HepG2 (cell line): Measurements from ENCODE around the gene ABCB8. TPM values are rescaled to one million over a fixed set of nuclear protein-coding genes. Genes with fewer than 3 reads are reported as not detected.

ENCODE experiments used
- CSRNP2 ChIP-seq: sonication (generic); formaldehyde crosslinking; conservative IDR thresholded peaks from 2 replicates; pipeline ENCODE4 v1.8.0; 2022; ENCODE audit warnings: low read depth, missing genetic modification reagents
- HHEX ChIP-seq: IDR thresholded peaks from 2 replicates; pipeline ENCODE4 v1.6.1; 2016; ENCODE audit warnings: control low read depth
- LRRFIP1 ChIP-seq: sonication (generic); formaldehyde crosslinking; conservative IDR thresholded peaks from 2 replicates; pipeline ENCODE4 v1.4.0; 2020; ENCODE audit warnings: missing genetic modification reagents
- MXD4 ChIP-seq: IDR thresholded peaks from 2 replicates; pipeline ENCODE4 v1.6.1; 2016; ENCODE audit warnings: mild to moderate bottlenecking, missing biosample characterization, missing genetic modification reagents
- MXI1 ChIP-seq: IDR thresholded peaks from 3 replicates; pipeline ENCODE4 v1.6.1; 2012; ENCODE audit warnings: low read depth, low read length, inconsistent platforms, borderline replicate concordance
- MYNN ChIP-seq: sonication (generic); formaldehyde crosslinking; IDR thresholded peaks from 2 replicates; pipeline ENCODE4 v1.4.0; 2020; ENCODE audit warnings: mild to moderate bottlenecking, low read depth, missing genetic modification reagents
- POLR2AphosphoS2 ChIP-seq: IDR thresholded peaks from 2 replicates; pipeline ENCODE4 v1.6.1; 2011; ENCODE audit warnings: low read depth, low read length, improper control_type of control experiment
- SETDB1 ChIP-seq: sonication (generic); formaldehyde crosslinking; IDR thresholded peaks from 2 replicates; pipeline ENCODE4 v1.5.1; 2020; ENCODE audit warnings: missing genetic modification reagents, mild to moderate bottlenecking, borderline replicate concordance
- TAF1 ChIP-seq: sonication (generic); formaldehyde crosslinking; IDR thresholded peaks from 2 replicates; pipeline ENCODE4 v1.4.0; 2020; ENCODE audit warnings: missing genetic modification reagents
- TBL1XR1 ChIP-seq: fragments of 150-350 bp; IDR thresholded peaks from 2 replicates; pipeline ENCODE4 v1.6.1; 2014; ENCODE audit warnings: borderline replicate concordance, low read length; ENCODE audit not compliant: partially characterized antibody
- TOE1 ChIP-seq: sonication (generic); formaldehyde crosslinking; IDR thresholded peaks from 2 replicates; pipeline ENCODE4 v1.4.0; 2020; ENCODE audit warnings: mild to moderate bottlenecking, missing genetic modification reagents
- YEATS4 ChIP-seq: sonication (generic); formaldehyde crosslinking; IDR thresholded peaks from 2 replicates; pipeline ENCODE4 v1.4.0; 2020; ENCODE audit warnings: missing genetic modification reagents, borderline replicate concordance
- ZBTB20 ChIP-seq: sonication (generic); formaldehyde crosslinking; IDR thresholded peaks from 2 replicates; pipeline ENCODE4 v1.8.1; 2023; ENCODE audit warnings: missing genetic modification reagents, low read depth, mild to moderate bottlenecking, borderline replicate concordance
- ZNF121 ChIP-seq: sonication (generic); formaldehyde crosslinking; IDR thresholded peaks from 2 replicates; pipeline ENCODE4 v1.5.0; 2020; ENCODE audit warnings: mild to moderate bottlenecking, missing genetic modification reagents
- ZNF224 ChIP-seq: sonication (generic); formaldehyde crosslinking; IDR thresholded peaks from 2 replicates; pipeline ENCODE4 v1.5.0; 2020; ENCODE audit warnings: mild to moderate bottlenecking, missing genetic modification reagents
- ZNF329 ChIP-seq: sonication (generic); formaldehyde crosslinking; IDR thresholded peaks from 2 replicates; pipeline ENCODE4 v1.9.0; 2021; ENCODE audit warnings: low read depth, mild to moderate bottlenecking, missing genetic modification reagents
- ZNF556 ChIP-seq: sonication (generic); formaldehyde crosslinking; IDR thresholded peaks from 2 replicates; pipeline ENCODE4 v1.4.0; 2020; ENCODE audit warnings: mild to moderate bottlenecking, missing genetic modification reagents, borderline replicate concordance
- ZNF562 ChIP-seq: sonication (generic); formaldehyde crosslinking; IDR thresholded peaks from 2 replicates; pipeline ENCODE4 v1.8.0; 2022; ENCODE audit warnings: missing genetic modification reagents, borderline replicate concordance
- ZNF576 ChIP-seq: sonication (generic); formaldehyde crosslinking; IDR thresholded peaks from 2 replicates; pipeline ENCODE4 v1.4.0; 2020; ENCODE audit warnings: mild to moderate bottlenecking, missing genetic modification reagents
- ZNF720 ChIP-seq: sonication (generic); formaldehyde crosslinking; IDR thresholded peaks from 2 replicates; pipeline ENCODE4 v1.4.0; 2020; ENCODE audit warnings: missing genetic modification reagents
- polyA plus RNA-seq, 8 experiments: library from polyadenylated mRNA; depleted of rRNA in 3 of 8; stranded (reverse) in 7 of 8; unstranded in 1 of 8; fragments of >200 nt; fragmentation: Illumina TruSeq in 4 of 8; extraction: Trizol in 4 of 8; gene quantifications; 2 replicates each; pipeline versions ENCODE4 v1.2.1 to v1.2.3, GENCODE V29; 2011 to 2016; ENCODE audit warnings: low read depth in 4 of 8, missing spikeins in 1 of 8, mixed read lengths in 1 of 8; ENCODE audit not compliant: insufficient read depth in 1 of 8
- total RNA-seq, 5 experiments: library from RNA; depleted of rRNA; stranded (reverse); fragments of >200 nt; fragmentation: Illumina TruSeq; extraction: Trizol; gene quantifications; 2 replicates each; pipeline ENCODE4 v1.2.3, GENCODE V29; 2016; ENCODE audit warnings: low read depth in 1 of 5
- TF ChIP-seq, protein P1 (sequence below): sonication (generic); formaldehyde crosslinking; IDR thresholded peaks from 2 replicates; pipeline ENCODE4 v1.5.0; 2020; ENCODE audit warnings: mild to moderate bottlenecking, missing genetic modification reagents

The ABCB8 gene
- total and polyA plus RNA-seq, 2 of the 13 experiments (the other 11 are each of a cell fraction or from before 2014, with no cell fraction given): 6.6 to 16.7 TPM

DNA sequence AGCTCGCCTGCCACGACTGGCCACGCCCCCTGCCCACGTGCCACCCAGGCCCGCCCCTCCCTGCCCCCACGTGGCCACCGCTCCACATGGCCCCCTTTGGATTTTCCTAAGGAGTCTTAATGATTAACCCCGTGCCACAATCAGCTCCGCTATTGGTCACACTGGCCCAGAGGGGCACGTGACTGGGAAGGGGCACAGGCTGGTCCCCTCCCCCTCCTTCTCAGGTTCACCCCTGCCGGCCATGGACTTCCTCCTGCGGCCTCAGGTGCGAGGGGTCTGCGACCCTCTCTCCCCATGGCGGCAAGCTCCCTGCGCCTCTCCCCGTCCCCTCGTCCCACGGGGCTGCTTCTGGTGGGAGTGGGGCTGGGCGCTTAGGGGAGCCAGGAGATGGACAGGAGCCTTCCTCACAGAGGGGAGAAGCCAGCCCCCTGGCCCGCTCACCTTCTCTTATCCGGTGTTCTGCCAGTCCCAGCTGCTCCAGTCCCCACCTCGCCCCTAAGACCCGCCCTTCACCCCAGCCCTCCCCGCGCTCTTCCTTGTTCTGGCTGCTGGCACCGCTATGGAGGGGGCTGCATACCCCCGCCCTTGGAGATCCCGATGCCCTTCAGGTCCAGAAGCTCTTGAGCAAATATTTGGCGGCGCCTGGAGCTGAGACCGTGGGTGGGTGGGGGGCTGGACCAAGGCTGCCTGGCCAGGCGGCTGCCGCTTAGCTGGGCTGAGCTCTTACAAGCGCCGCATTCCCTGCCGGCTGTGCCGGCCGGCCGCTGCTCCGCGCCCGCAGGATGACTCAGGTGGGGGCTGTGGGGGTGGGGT, 34.4 kb downstream of the ABCB8 start (continued):
- TF ChIP-seq LRRFIP1 (CRISPR knock-in tag) (no peak), HHEX (CRISPR knock-in tag) (no peak), TAF1 (CRISPR knock-in tag) (peak; percentile 86), ZNF329 (CRISPR knock-in tag) (no peak), POLR2AphosphoS2 (no peak), ZNF556 (no peak; the same call in 1 of the 2 replicates), MXD4 (CRISPR knock-in tag) (peak; percentile 75; the same call in 1 of the 2 replicates), ZNF562 (CRISPR knock-in tag) (no peak), ZNF576 (CRISPR knock-in tag) (no peak), ZNF720 (CRISPR knock-in tag) (no peak), ZBTB20 (CRISPR knock-in tag) (0 out of 2 replicates have a peak, but pooled peaks have one; percentile 28), MYNN (CRISPR knock-in tag) (no peak), MXI1 (peak; percentile 97; the same call in 2 of the 3 replicates), CSRNP2 (no peak), SETDB1 (CRISPR knock-in tag) (no peak), YEATS4 (CRISPR knock-in tag) (peak; percentile 74; the same call in 1 of the 2 replicates), TOE1 (CRISPR knock-in tag) (no peak), ZNF224 (no peak), TBL1XR1 (no peak), ZNF121 (CRISPR knock-in tag) (no peak)
- TF ChIP-seq, protein P1, sequence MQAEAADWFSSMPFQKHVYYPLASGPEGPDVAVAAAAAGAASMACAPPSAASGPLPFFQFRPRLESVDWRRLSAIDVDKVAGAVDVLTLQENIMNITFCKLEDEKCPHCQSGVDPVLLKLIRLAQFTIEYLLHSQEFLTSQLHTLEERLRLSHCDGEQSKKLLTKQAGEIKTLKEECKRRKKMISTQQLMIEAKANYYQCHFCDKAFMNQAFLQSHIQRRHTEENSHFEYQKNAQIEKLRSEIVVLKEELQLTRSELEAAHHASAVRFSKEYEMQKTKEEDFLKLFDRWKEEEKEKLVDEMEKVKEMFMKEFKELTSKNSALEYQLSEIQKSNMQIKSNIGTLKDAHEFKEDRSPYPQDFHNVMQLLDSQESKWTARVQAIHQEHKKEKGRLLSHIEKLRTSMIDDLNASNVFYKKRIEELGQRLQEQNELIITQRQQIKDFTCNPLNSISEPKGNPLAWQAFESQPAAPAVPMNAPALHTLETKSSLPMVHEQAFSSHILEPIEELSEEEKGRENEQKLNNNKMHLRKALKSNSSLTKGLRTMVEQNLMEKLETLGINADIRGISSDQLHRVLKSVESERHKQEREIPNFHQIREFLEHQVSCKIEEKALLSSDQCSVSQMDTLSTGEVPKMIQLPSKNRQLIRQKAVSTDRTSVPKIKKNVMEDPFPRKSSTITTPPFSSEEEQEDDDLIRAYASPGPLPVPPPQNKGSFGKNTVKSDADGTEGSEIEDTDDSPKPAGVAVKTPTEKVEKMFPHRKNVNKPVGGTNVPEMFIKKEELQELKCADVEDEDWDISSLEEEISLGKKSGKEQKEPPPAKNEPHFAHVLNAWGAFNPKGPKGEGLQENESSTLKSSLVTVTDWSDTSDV (CRISPR knock-in tag): no peak
